Astrocyte (in vitro differentiated cells and primary cell): ENCODE data around the gene MED27.

Source experiments
- CTCF ChIP-seq: IDR thresholded peaks from 2 replicates; pipeline ENCODE4 v1.5.1; 2011; ENCODE audit warnings: low read depth, mild to moderate bottlenecking, inconsistent platforms, low read length, moderate library complexity; ENCODE audit not compliant: insufficient read depth
- EZH2 ChIP-seq: IDR thresholded peaks from 2 replicates; pipeline ENCODE4 v1.6.1; 2012; ENCODE audit warnings: mild to moderate bottlenecking, low read length, inconsistent platforms; ENCODE audit not compliant: insufficient read depth

GRCh38 chr9:131965103-131965502, 114.6 kb downstream of the MED27 start:
- TF ChIP-seq CTCF = no peak
- no peak for TF ChIP-seq EZH2
